Fibroblast of the aortic adventitia (primary cell): ENCODE measurements around the gene DCPS. TPM values are rescaled to one million over a fixed set of nuclear protein-coding genes. Genes with fewer than 3 reads are reported as not detected.
A peak's percentile ranks its signal among the peaks of the same experiment; 100 is the strongest.
"Not testable (repeated sequence)": the region's sequence is repeated elsewhere in the genome, so short reads cannot be mapped to it uniquely, and the experiment has no call there.

Experiments used
- DNase-seq: peaks from one replicate; pipeline ENCODE4 v3.0.0-alpha.2; 2010; ENCODE audit warnings: low read depth
- H3K4me3 ChIP-seq: 2 replicates; pipeline ENCODE4 v1.5.1; 2011; ENCODE audit warnings: low read depth, mild to moderate bottlenecking, control low read depth, low read length, moderate library complexity
- total RNA-seq: library from RNA; depleted of rRNA; stranded (reverse); fragments of >200 nt; gene quantifications from 2 replicates; pipeline ENCODE4 v1.2.3, GENCODE V29; 2012; ENCODE audit warnings: low replicate concordance
- TF ChIP-seq, protein P1 (sequence below): IDR thresholded peaks from 2 replicates; pipeline ENCODE4 v1.5.1; 2011; ENCODE audit warnings: mild to moderate bottlenecking, low read length, control low read depth, inconsistent platforms; ENCODE audit not compliant: insufficient read depth

The DCPS gene, protein sequence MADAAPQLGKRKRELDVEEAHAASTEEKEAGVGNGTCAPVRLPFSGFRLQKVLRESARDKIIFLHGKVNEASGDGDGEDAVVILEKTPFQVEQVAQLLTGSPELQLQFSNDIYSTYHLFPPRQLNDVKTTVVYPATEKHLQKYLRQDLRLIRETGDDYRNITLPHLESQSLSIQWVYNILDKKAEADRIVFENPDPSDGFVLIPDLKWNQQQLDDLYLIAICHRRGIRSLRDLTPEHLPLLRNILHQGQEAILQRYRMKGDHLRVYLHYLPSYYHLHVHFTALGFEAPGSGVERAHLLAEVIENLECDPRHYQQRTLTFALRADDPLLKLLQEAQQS
- total RNA-seq = 4.3 and 11.4 TPM in 2 replicates

GRCh38 chr11:126303623-126304456 lies at the start of gene DCPS:
Gene DCPS (plus strand): TSS chr11:126304060. CDS start chr11:126304081, 21 bp downstream.
- DNase-seq = peak; percentile 89
- H3K4me3 ChIP-seq = peak within 1 kb of the TSS; percentile 83
- TF ChIP-seq, protein P1, sequence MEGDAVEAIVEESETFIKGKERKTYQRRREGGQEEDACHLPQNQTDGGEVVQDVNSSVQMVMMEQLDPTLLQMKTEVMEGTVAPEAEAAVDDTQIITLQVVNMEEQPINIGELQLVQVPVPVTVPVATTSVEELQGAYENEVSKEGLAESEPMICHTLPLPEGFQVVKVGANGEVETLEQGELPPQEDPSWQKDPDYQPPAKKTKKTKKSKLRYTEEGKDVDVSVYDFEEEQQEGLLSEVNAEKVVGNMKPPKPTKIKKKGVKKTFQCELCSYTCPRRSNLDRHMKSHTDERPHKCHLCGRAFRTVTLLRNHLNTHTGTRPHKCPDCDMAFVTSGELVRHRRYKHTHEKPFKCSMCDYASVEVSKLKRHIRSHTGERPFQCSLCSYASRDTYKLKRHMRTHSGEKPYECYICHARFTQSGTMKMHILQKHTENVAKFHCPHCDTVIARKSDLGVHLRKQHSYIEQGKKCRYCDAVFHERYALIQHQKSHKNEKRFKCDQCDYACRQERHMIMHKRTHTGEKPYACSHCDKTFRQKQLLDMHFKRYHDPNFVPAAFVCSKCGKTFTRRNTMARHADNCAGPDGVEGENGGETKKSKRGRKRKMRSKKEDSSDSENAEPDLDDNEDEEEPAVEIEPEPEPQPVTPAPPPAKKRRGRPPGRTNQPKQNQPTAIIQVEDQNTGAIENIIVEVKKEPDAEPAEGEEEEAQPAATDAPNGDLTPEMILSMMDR = no peak

DNA sequence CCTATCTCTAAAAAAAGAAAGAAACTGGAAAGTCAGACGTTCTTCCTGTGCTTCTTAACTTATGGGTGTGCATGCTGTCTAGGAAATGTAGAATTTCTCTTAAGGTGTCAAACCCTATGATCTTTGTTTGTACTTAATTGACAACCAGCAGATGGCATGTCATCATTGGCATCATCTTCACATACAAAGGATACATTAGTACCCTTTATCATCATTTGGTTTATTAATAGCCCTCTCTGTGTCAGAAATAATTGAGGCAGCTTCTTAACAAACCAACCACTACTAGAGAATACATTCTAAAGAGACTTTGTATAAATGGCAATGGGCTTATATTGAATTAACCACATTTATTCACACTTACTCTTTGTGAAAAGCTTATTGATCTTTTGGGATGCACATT lies 49.0 kb upstream of the DCPS start:
- no peak overlapping the region for H3K4me3 ChIP-seq
- TF ChIP-seq, protein P1 = no peak
- no peak for DNase-seq

GRCh38 chr11:126255507-126255906 lies 48.4 kb upstream of the DCPS start:
- DNase-seq = not testable (repeated sequence)

GRCh38 chr11:126256216-126256615 lies 47.6 kb upstream of the DCPS start:
- H3K4me3 ChIP-seq = no peak overlapping the region
- TF ChIP-seq, protein P1 = no peak
- no peak for DNase-seq

More at GRCh38 chr11:126255507-126255906, 48.4 kb upstream of the DCPS start:
- not testable (repeated sequence) for H3K4me3 ChIP-seq

DNA sequence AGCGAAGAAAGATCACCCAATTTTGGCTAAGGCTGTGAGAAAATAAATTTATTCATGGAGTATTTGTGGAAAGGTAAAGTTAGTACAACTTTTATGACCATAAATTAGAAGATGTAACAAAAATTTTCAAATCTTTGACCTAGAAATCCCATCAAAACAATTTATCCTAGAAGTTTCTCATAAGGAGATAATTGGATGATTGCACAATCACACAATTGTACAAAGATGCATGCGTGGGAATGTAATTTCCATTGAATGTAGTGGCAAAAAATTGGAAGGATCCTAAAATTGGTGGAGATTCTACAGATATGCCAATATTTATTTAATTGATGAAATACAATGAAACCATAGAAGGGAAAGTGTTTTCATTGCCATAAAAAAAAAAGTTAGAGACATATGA lies 46.7 kb upstream of the DCPS start:
- no peak for DNase-seq
- no peak overlapping the region for H3K4me3 ChIP-seq
- TF ChIP-seq, protein P1 = no peak

DNA sequence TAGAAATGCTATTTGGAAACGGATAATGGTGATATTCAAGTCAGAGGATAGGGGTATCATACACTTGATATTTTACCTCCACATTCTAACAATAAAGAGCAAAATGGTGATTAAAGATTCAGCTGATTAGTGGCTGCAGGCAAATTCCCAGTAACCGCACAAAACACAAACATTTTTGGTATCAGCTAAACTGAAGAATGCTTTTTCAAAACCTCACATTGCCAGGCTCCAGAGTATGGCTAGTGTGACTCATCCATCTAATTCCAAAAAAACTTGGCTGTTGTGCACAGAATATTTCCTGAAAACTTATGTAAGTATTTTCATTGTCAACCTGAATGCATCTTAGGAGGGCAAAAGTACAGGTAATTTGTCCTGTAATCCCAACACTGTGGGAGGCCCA lies 46.1 kb upstream of the DCPS start:
- no peak overlapping the region for H3K4me3 ChIP-seq
- DNase-seq = peak; percentile 70
- TF ChIP-seq, protein P1 = no peak

GRCh38 chr11:126262216-126262615 lies 41.6 kb upstream of the DCPS start:
- no peak for DNase-seq
- TF ChIP-seq, protein P1 = no peak
- no peak overlapping the region for H3K4me3 ChIP-seq
